ENCODE measurements around the gene TSPAN16.

The TSPAN16 gene

GRCh38 chr19:11304936-11305335 is 9.0 kb downstream of the TSPAN16 start:
- TF ChIP-seq GATA3 (IDR thresholded peaks at IDR 0.05; ENCODE audit: low read depth, low read length) (no peak), GATA2 (IDR thresholded peaks at IDR 0.05; ENCODE audit: low read depth, low read length) (no peak)

GRCh38 chr19:11306337-11306736 is 10.4 kb downstream of the TSPAN16 start:
- no peak for TF ChIP-seq GATA3 (IDR thresholded peaks at IDR 0.05; ENCODE audit: low read depth, low read length)
- no peak for TF ChIP-seq GATA2 (IDR thresholded peaks at IDR 0.05; ENCODE audit: low read depth, low read length)

GRCh38 chr19:11321191-11322126 is 25.5 kb downstream of the TSPAN16 start:
- TF ChIP-seq GATA3 (IDR thresholded peaks at IDR 0.05; ENCODE audit: low read depth, low read length) (no peak), GATA2 (IDR thresholded peaks at IDR 0.05; ENCODE audit: low read depth, low read length) (no peak)

- no peak for TF ChIP-seq GATA2 (IDR thresholded peaks at IDR 0.05; ENCODE audit: low read depth, low read length)
- TF ChIP-seq GATA3 (IDR thresholded peaks at IDR 0.05; ENCODE audit: low read depth, low read length), result no peak
Observed at GRCh38 chr19:11322269-11323024, 26.5 kb downstream of the TSPAN16 start.

GRCh38 chr19:11323601-11324078 is 27.7 kb downstream of the TSPAN16 start:
- no peak for TF ChIP-seq GATA2 (IDR thresholded peaks at IDR 0.05; ENCODE audit: low read depth, low read length)
- no peak for TF ChIP-seq GATA3 (IDR thresholded peaks at IDR 0.05; ENCODE audit: low read depth, low read length)

GRCh38 chr19:11324079-11324661 is 28.2 kb downstream of the TSPAN16 start:
- TF ChIP-seq GATA2 (IDR thresholded peaks at IDR 0.05; ENCODE audit: low read depth, low read length), result no peak
- TF ChIP-seq GATA3 (IDR thresholded peaks at IDR 0.05; ENCODE audit: low read depth, low read length), result no peak

GRCh38 chr19:11324748-11325389 is 28.9 kb downstream of the TSPAN16 start:
- no peak for TF ChIP-seq GATA3 (IDR thresholded peaks at IDR 0.05; ENCODE audit: low read depth, low read length)
- TF ChIP-seq GATA2 (IDR thresholded peaks at IDR 0.05; ENCODE audit: low read depth, low read length), result no peak

- no peak for TF ChIP-seq GATA3 (IDR thresholded peaks at IDR 0.05; ENCODE audit: low read depth, low read length)
- no peak for TF ChIP-seq GATA2 (IDR thresholded peaks at IDR 0.05; ENCODE audit: low read depth, low read length)
Observed at GRCh38 chr19:11325544-11325943, 29.6 kb downstream of the TSPAN16 start.

- TF ChIP-seq GATA2 (IDR thresholded peaks at IDR 0.05; ENCODE audit: low read depth, low read length), result no peak
- no peak for TF ChIP-seq GATA3 (IDR thresholded peaks at IDR 0.05; ENCODE audit: low read depth, low read length)
Observed at GRCh38 chr19:11330127-11330526, 34.2 kb downstream of the TSPAN16 start.

- no peak for TF ChIP-seq GATA2 (IDR thresholded peaks at IDR 0.05; ENCODE audit: low read depth, low read length)
- no peak for TF ChIP-seq GATA3 (IDR thresholded peaks at IDR 0.05; ENCODE audit: low read depth, low read length)
Observed at GRCh38 chr19:11331502-11331901, 35.5 kb downstream of the TSPAN16 start.

GRCh38 chr19:11332822-11333221 is 36.9 kb downstream of the TSPAN16 start:
- TF ChIP-seq GATA2 (IDR thresholded peaks at IDR 0.05; ENCODE audit: low read depth, low read length), result no peak
- TF ChIP-seq GATA3 (IDR thresholded peaks at IDR 0.05; ENCODE audit: low read depth, low read length), result no peak

GRCh38 chr19:11335449-11336146 is 39.6 kb downstream of the TSPAN16 start:
- TF ChIP-seq GATA3 (IDR thresholded peaks at IDR 0.05; ENCODE audit: low read depth, low read length) (no peak), GATA2 (IDR thresholded peaks at IDR 0.05; ENCODE audit: low read depth, low read length) (no peak)

- TF ChIP-seq GATA3 (IDR thresholded peaks at IDR 0.05; ENCODE audit: low read depth, low read length), result no peak
- TF ChIP-seq GATA2 (IDR thresholded peaks at IDR 0.05; ENCODE audit: low read depth, low read length), result no peak
Observed at GRCh38 chr19:11337080-11337479, 41.1 kb downstream of the TSPAN16 start.

All from SH-SY5Y (cell line).